OCI-LY7 (cell line): ENCODE data around the gene KCNQ5. TPM values are rescaled to one million over a fixed set of nuclear protein-coding genes. Genes with fewer than 3 reads are reported as not detected.

Experiments
- BruUV-seq: library from RNA; stranded (reverse); fragments of 400-500 nt; replicated peaks from 2 replicates; lab custom pipeline; 2021; lab: Mats Ljungman, UMichigan
- CTCF ChIA-PET: fragments of 300-600 bp; sonication (Branson Sonifier 250); formaldehyde crosslinking; loops from one replicate; lab custom pipeline; 2022; ENCODE audit warnings: antibody characterized with exemption; ENCODE audit not compliant: unreplicated experiment; lab: Charles Lee
- POLR2A ChIA-PET: fragments of 300-600 bp; sonication (Branson Sonifier 250); formaldehyde crosslinking; loops from one replicate; lab custom pipeline; 2022; ENCODE audit warnings: antibody characterized with exemption; lab: Charles Lee
- DNase-seq: peaks from one replicate; pipeline ENCODE4 v3.0.0-alpha.2; 2015; ENCODE audit warnings: low spot score
- H2AFZ ChIP-seq: fragments of 200-600 bp; sonication (generic), shearing (Covaris generic); 2 replicates; pipeline ENCODE4 v1.6.1; 2014; ENCODE audit warnings: mild to moderate bottlenecking, antibody characterized with exemption, low read length, moderate library complexity
- H3K27ac ChIP-seq: fragments of 200-600 bp; sonication (generic); 2 replicates; pipeline ENCODE4 v1.5.1; 2014; ENCODE audit warnings: mixed run types, low read depth, mild to moderate bottlenecking, moderate library complexity, low read length, inconsistent platforms; ENCODE audit not compliant: poor library complexity, severe bottlenecking
- H3K36me3 ChIP-seq: fragments of 200-600 bp; sonication (generic); 2 replicates; pipeline ENCODE4 v1.6.1; 2014; ENCODE audit warnings: mild to moderate bottlenecking, antibody characterized with exemption, low read length, moderate library complexity, mixed read lengths; ENCODE audit not compliant: insufficient read depth
- H3K4me1 ChIP-seq: fragments of 200-600 bp; sonication (generic); 2 replicates; pipeline ENCODE4 v1.5.1; 2014; ENCODE audit warnings: mild to moderate bottlenecking, low read length; ENCODE audit not compliant: insufficient read depth, poor library complexity, severe bottlenecking
- H3K4me2 ChIP-seq: fragments of 200-600 bp; sonication (generic); 2 replicates; pipeline ENCODE4 v1.6.1; 2014; ENCODE audit warnings: mild to moderate bottlenecking, low read length
- H3K4me3 ChIP-seq: fragments of 200-600 bp; sonication (generic); 2 replicates; pipeline ENCODE4 v1.5.1; 2014; ENCODE audit warnings: mild to moderate bottlenecking, low read depth, low read length; ENCODE audit not compliant: poor library complexity, severe bottlenecking
- H3K79me2 ChIP-seq: fragments of 200-600 bp; sonication (generic); 2 replicates; pipeline ENCODE4 v1.6.1; 2016; ENCODE audit warnings: low read depth, mild to moderate bottlenecking, low read length, moderate library complexity, mixed read lengths; ENCODE audit not compliant: insufficient read depth
- H3K9me2 ChIP-seq: fragments of 200-600 bp; sonication (generic); 2 replicates; pipeline ENCODE4 v1.6.1; 2016; ENCODE audit warnings: mild to moderate bottlenecking, low read length, mixed read lengths; ENCODE audit not compliant: insufficient read depth
- H3K9me3 ChIP-seq: fragments of 200-600 bp; sonication (generic); 2 replicates; pipeline ENCODE4 v1.6.1; 2014; ENCODE audit warnings: mild to moderate bottlenecking, mixed run types, low read length, mixed read lengths
- H4K20me1 ChIP-seq: fragments of 200-600 bp; sonication (generic); 2 replicates; pipeline ENCODE4 v1.6.1; 2014; ENCODE audit warnings: mild to moderate bottlenecking, antibody characterized with exemption, low read length, moderate library complexity, mixed read lengths; ENCODE audit not compliant: insufficient read depth
- EZH2phosphoT487 ChIP-seq: fragments of 200-600 bp; sonication (generic); IDR thresholded peaks from 2 replicates; pipeline ENCODE4 v1.6.1; 2018; ENCODE audit warnings: low read depth, borderline replicate concordance, mild to moderate bottlenecking, mixed run types, antibody characterized with exemption, low read length, moderate library complexity, mixed read lengths
- intact Hi-C: fragments of 100-400 bp; cut with micrococcal nuclease; formaldehyde crosslinking; loops from one replicate; pipeline ENCODE4 v1.10.0; 2022; ENCODE audit not compliant: unreplicated experiment
- total RNA-seq, 2 experiments: library from RNA; depleted of rRNA in 1 of 2; stranded (reverse); fragments of >200 nt in 1 of 2; shearing (Covaris generic) in 1 of 2; gene quantifications; 2 replicates each; pipeline ENCODE4 v1.2.3, GENCODE V29; 2014 to 2022
- TF ChIP-seq, protein P1 (sequence below): fragments of 200-600 bp; sonication (generic); conservative IDR thresholded peaks from 2 replicates; pipeline ENCODE4 v1.5.1; 2014; ENCODE audit warnings: mild to moderate bottlenecking, antibody characterized with exemption, low read length, moderate library complexity, mixed read lengths

The KCNQ5 gene
- total RNA-seq, 2 experiments from 2014 or later = 26.1 to 29.7 TPM

DNA sequence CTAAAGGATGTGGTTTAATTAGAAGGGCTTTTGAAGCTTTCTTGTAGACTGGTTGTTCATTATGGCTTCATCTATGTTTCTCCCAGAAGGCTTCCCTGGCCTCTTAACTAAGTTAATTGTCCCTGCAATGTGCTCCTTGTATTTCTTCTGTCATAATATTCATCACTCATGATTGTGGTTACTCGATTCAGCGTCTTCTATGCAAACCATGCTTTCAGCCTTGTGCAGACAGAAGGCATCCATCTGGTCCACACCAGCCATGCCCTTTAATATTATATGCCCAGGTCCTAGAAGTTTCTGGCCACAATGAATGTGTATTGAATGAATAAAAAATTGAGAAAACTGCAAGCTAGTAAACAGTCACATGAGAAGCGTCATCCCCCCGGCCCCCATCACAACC is 440.3 kb downstream of the KCNQ5 start:
- no peak for DNase-seq
- no peaks in the 10 kb centered on the region for H3K4me1 ChIP-seq
- H2AFZ ChIP-seq = no peak overlapping the region
- TF ChIP-seq, protein P1, sequence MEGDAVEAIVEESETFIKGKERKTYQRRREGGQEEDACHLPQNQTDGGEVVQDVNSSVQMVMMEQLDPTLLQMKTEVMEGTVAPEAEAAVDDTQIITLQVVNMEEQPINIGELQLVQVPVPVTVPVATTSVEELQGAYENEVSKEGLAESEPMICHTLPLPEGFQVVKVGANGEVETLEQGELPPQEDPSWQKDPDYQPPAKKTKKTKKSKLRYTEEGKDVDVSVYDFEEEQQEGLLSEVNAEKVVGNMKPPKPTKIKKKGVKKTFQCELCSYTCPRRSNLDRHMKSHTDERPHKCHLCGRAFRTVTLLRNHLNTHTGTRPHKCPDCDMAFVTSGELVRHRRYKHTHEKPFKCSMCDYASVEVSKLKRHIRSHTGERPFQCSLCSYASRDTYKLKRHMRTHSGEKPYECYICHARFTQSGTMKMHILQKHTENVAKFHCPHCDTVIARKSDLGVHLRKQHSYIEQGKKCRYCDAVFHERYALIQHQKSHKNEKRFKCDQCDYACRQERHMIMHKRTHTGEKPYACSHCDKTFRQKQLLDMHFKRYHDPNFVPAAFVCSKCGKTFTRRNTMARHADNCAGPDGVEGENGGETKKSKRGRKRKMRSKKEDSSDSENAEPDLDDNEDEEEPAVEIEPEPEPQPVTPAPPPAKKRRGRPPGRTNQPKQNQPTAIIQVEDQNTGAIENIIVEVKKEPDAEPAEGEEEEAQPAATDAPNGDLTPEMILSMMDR = no peak
- no peak for TF ChIP-seq EZH2phosphoT487
- ChIA-PET CTCF (no interaction called here), POLR2A (no interaction called here)
- intact Hi-C loops = no loop called here
- H3K4me2 ChIP-seq = no peak overlapping the region
- no peak overlapping the region for H3K27ac ChIP-seq
- H3K9me3 ChIP-seq = no peaks in the 10 kb centered on the region
- BruUV-seq = no TSS peak
- no peaks in the 10 kb centered on the region for H4K20me1 ChIP-seq
- no peak overlapping the region for H3K4me3 ChIP-seq
- no peaks in the 10 kb centered on the region for H3K79me2 ChIP-seq
- H3K36me3 ChIP-seq = no peaks in the 10 kb centered on the region
- H3K9me2 ChIP-seq = no peaks in the 10 kb centered on the region

DNA sequence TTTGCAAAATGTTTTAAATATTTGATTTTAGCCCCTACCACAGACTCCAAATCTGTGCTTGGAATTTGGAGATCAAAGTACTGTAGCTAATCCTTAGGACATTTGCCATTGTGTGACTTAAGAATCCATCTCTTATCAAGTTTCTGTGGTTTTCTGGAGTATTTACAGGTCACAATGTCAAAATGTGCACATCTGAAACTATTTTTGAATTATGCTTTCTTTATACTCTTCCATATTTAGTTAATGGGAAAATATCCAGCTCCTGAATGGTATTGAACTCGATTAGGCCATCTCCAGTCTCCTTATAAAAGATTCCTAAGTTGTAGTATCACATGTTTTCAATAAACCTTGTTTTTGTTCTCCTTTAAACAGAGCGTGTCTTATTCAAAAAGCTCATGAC is 441.0 kb downstream of the KCNQ5 start:
- Histone ChIP-seq H3K9me3 (no peaks in the 10 kb centered on the region), H3K4me2 (no peak overlapping the region), H3K36me3 (no peaks in the 10 kb centered on the region), H3K9me2 (no peaks in the 10 kb centered on the region), H3K4me1 (no peaks in the 10 kb centered on the region), H2AFZ (no peak overlapping the region), H3K4me3 (no peak overlapping the region), H3K27ac (no peak overlapping the region), H3K79me2 (no peaks in the 10 kb centered on the region), H4K20me1 (no peaks in the 10 kb centered on the region)
- intact Hi-C loops = no loop called here
- CTCF ChIA-PET = no interaction called here
- no peak for DNase-seq
- BruUV-seq = no TSS peak
- TF ChIP-seq EZH2phosphoT487 = no peak
- POLR2A ChIA-PET = no interaction called here

DNA sequence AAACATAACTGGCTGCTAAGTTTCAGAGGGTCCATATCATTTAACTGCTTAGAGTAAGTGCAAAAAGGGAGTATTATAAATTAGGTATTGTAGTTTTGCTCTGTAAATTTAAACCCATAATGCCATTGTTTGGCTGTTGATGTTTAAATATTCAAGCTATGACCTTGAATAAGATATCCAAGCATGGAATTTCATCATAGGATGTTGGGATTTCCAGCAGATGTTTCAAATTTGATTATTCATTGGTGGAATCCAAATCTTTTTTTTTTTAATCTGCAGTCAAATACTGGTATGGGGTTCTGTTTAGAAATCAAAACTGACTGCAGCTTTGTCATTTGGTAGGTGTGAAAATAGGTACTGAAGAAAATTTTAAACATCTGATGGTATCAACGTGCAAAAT is 442.4 kb downstream of the KCNQ5 start:
- intact Hi-C loops = no loop called here
- CTCF ChIA-PET = no interaction called here
- POLR2A ChIA-PET = interaction anchor here (1.2 kb wide), 1 partner anchor 50 kb away, joined by 4 read pairs; no protein-coding TSS in a partner anchor
- Histone ChIP-seq H3K79me2 (no peaks in the 10 kb centered on the region), H3K27ac (no peak overlapping the region), H3K4me3 (no peak overlapping the region), H3K4me2 (no peak overlapping the region), H3K36me3 (no peaks in the 10 kb centered on the region), H3K9me2 (no peaks in the 10 kb centered on the region), H2AFZ (no peak overlapping the region), H4K20me1 (no peaks in the 10 kb centered on the region), H3K4me1 (no peaks in the 10 kb centered on the region), H3K9me3 (no peaks in the 10 kb centered on the region)
- no peak for DNase-seq
- TF ChIP-seq, protein P1 = no peak
- no peak for TF ChIP-seq EZH2phosphoT487
- no TSS peak for BruUV-seq
